Lower lobe of right lung (tissue), 2 donors: ENCODE data around the gene PIEZO2. TPM values are rescaled to one million over a fixed set of nuclear protein-coding genes. Genes with fewer than 3 reads are reported as not detected.

ENCODE experiments used
- ATAC-seq, 2 donors: fragments of 200-7000 bp; cut with Tn5 transposase; one replicate each; pipeline ENCODE4 v1.9.1; 2020 to 2022; ENCODE audit warnings: mild to moderate bottlenecking in 2 of 2, moderate library complexity in 2 of 2
- DNase-seq: peaks from one replicate; pipeline ENCODE4 v3.0.0-alpha.2; 2020
- H3K27ac ChIP-seq: fragments of 200-600 bp; one replicate; pipeline ENCODE4 v1.8.0; 2022
- H3K27me3 ChIP-seq: fragments of 200-600 bp; one replicate; pipeline ENCODE4 v1.8.0; 2022; ENCODE audit warnings: low read depth
- H3K36me3 ChIP-seq: fragments of 200-600 bp; one replicate; pipeline ENCODE4 v1.8.0; 2022; ENCODE audit warnings: mild to moderate bottlenecking
- H3K4me1 ChIP-seq: fragments of 200-600 bp; one replicate; pipeline ENCODE4 v1.8.0; 2022
- H3K4me3 ChIP-seq: fragments of 200-600 bp; one replicate; pipeline ENCODE4 v1.8.0; 2022; ENCODE audit warnings: mild to moderate bottlenecking
- H3K9me3 ChIP-seq: fragments of 200-600 bp; one replicate; pipeline ENCODE4 v1.8.0; 2022
- CTCF ChIP-seq: fragments of 200-600 bp; IDR thresholded peaks from one replicate; pipeline ENCODE4 v1.8.0; 2022; ENCODE audit warnings: antibody characterized with exemption, mild to moderate bottlenecking
- intact Hi-C: fragments of 100-400 bp; cut with DNase I; formaldehyde crosslinking; loops from one replicate; pipeline ENCODE4 v1.11.0; 2022
- total RNA-seq: library from RNA; stranded (reverse); fragmentation: NEBNext Ultra II Directional; extraction: Animal tissue kit (Norgen Biotek cat#: 25700); gene quantifications from one replicate; pipeline ENCODE4 v1.2.1, GENCODE V29; 2021
- donor health status: DM: no; HTN: yes; CAD: no; lungs with severe emphysema.

The PIEZO2 gene
- total RNA-seq, 1 donor from 2014 or later, result 11.1 TPM

DNA sequence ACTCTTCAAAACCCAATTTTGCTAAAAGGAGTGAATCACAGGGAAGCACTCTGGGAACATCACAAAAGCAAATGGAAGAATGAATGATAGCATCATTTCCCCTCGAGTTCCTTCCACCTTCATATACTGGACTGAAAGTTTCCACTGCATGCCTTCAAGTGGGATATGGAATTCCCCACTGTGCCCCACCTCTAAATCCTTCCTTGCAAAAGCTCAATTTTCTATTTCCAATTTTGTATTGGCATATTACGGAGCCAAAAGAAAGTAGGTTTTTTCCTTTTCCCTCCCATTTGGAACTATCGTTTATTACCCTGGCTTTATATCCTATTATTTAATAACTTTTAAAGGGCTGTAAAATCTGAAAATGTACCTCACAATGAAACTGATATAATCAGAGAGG is 149.3 kb downstream of the PIEZO2 start:
- Histone ChIP-seq H3K4me3 (no peak overlapping the region), H3K36me3 (no peaks in the 10 kb centered on the region), H3K9me3 (peaks cover 8% of the 10 kb centered on the region), H3K27ac (no peak overlapping the region), H3K27me3 (no peaks in the 10 kb centered on the region), H3K4me1 (no peaks in the 10 kb centered on the region)
- TF ChIP-seq CTCF, result no peak
- intact Hi-C loops, result no loop called here
- DNase-seq (no peak), ATAC-seq (no peak)

GRCh38 chr18:10997885-10998284 is 151.5 kb downstream of the PIEZO2 start:
- DNase-seq (no peak), ATAC-seq (no peak)
- H3K4me1 ChIP-seq, result no peaks in the 10 kb centered on the region
- H3K27ac ChIP-seq, result no peak overlapping the region
- H3K9me3 ChIP-seq, result peaks cover 8% of the 10 kb centered on the region
- intact Hi-C loops, result no loop called here
- TF ChIP-seq CTCF, result no peak
- no peak overlapping the region for H3K4me3 ChIP-seq
- no peaks in the 10 kb centered on the region for H3K36me3 ChIP-seq
- no peaks in the 10 kb centered on the region for H3K27me3 ChIP-seq

DNA sequence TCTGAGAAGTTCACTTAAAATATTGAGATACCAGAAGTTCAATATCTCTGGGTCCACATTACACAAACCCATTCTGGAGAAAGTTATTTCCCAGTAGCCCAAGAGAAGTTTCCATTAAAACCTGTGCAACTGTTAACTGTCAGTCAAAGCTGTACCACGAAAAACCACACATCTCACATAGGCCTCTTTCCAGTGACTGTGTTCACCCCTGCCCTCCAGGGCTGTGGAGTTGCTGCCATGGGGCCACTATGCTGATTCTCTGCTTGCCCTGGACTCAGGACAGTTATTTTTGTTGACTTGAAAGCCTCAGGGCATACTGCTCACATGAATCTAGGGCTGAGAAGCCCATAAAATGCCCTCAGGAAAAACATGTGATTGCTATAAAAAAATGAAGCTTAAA is 153.8 kb downstream of the PIEZO2 start:
- peaks cover 8% of the 10 kb centered on the region for H3K9me3 ChIP-seq
- intact Hi-C loops, result no loop called here

DNA sequence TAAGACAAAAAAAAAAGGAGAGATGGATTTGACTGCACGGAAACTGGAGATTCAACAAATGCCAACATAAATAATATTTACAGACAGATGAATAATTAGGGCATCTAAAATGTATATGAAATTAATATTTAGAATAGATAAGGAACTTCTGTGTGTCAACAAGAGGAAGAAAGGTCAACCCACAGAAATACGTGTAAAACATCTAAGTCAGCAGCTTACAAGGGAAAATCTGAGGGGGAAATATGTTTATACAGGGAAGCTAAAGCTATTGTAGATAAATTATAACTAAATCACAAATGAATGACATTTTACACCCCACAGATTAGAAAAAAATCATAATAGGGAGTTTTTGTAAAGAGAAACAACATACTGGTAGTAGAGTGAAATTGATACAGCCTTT is 159.9 kb downstream of the PIEZO2 start:
- TF ChIP-seq CTCF, result no peak
- Histone ChIP-seq H3K27me3 (no peaks in the 10 kb centered on the region), H3K4me1 (no peaks in the 10 kb centered on the region), H3K9me3 (peaks cover 18% of the 10 kb centered on the region), H3K4me3 (no peak overlapping the region), H3K36me3 (no peaks in the 10 kb centered on the region), H3K27ac (no peak overlapping the region)
- intact Hi-C loops, result no loop called here
- ATAC-seq, result no peak
- DNase-seq, result no peak

More for the DNA sequence above, 153.8 kb downstream of the PIEZO2 start:
- ATAC-seq (no peak), DNase-seq (no peak)
- Histone ChIP-seq H3K27me3 (no peaks in the 10 kb centered on the region), H3K36me3 (no peaks in the 10 kb centered on the region), H3K27ac (no peak overlapping the region), H3K4me3 (no peak overlapping the region), H3K4me1 (no peaks in the 10 kb centered on the region)
- no peak for TF ChIP-seq CTCF

DNA sequence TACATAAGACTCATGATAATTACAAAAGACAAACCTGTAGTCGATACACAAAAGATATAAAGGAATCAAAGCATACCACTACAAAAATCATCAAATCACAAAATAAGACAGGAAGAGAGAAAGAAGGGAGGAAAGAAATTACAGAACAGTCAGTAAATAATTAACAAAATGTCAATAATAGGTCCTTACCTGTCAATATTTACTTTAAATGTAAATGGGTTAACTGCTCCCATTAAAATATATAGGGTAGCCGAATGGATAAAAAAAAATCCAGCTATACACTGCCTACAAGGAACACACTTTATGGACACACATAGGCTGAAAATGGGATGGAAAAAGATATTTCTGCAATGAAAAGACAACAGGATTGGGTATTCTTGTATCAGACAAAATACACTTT is 163.7 kb downstream of the PIEZO2 start:
- Histone ChIP-seq H3K27me3 (no peaks in the 10 kb centered on the region), H3K27ac (no peak overlapping the region), H3K9me3 (peaks cover 24% of the 10 kb centered on the region), H3K36me3 (no peaks in the 10 kb centered on the region), H3K4me3 (no peak overlapping the region), H3K4me1 (no peaks in the 10 kb centered on the region)
- ATAC-seq, result no peak
- DNase-seq, result no peak
- intact Hi-C loops, result no loop called here
- no peak for TF ChIP-seq CTCF

DNA sequence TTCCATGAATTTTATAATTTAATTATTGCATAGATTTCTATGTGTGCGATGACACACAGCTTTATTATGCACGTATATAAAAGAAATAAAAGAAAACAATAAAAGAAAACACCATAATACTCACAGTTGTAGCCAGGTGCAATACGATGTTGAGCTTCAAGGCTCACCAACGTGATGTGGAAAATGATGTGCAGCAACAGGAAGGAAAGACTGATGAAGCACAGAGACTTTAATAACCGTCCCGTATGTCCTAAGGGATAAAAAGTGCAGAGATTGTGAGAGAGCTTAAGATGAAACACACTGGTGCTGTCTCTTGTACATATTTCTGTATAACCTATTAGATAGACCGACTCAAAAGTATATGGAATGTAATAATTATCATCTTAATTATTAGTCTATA is 170.0 kb downstream of the PIEZO2 start:
- no peaks in the 10 kb centered on the region for H3K4me1 ChIP-seq
- no peak for ATAC-seq

More for the DNA sequence above, 170.0 kb downstream of the PIEZO2 start:
- Histone ChIP-seq H3K27ac (no peak overlapping the region), H3K9me3 (peaks cover 5% of the 10 kb centered on the region), H3K4me3 (no peak overlapping the region), H3K36me3 (no peaks in the 10 kb centered on the region), H3K27me3 (no peaks in the 10 kb centered on the region)
- TF ChIP-seq CTCF, result no peak
- intact Hi-C loops, result no loop called here
- no peak for DNase-seq
